Measurements from ENCODE around the gene ERI3.

Gene ERI3

DNA sequence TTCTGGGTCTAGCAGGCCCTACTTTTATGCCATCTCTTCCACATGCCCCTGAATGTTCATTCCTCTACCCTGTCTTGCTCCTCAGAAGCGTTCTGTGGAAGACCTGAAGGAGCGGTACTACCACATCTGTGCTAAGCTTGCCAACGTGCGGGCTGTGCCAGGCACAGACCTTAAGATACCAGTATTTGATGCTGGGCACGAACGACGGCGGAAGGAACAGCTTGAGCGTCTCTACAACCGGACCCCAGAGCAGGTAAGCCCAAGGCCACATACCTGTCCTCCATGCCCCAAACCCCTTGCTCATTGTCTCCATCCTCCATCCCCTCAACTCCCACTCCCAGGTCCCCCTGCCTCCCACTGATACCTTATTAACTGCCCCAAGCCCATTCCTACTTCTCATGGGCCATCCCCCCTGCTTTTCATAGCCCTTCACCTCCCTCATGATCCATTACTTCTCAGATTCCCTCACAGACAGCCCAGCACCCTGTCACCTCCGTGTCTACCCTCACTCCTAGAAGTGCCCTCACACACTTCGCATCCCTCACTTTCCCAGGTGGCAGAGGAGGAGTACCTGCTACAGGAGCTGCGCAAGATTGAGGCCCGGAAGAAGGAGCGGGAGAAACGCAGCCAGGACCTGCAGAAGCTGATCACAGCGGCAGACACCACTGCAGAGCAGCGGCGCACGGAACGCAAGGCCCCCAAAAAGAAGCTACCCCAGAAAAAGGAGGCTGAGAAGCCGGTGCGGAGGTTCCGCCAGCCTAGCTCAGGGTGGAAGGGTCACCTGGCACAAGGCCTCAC is 136.4 kb downstream of the ERI3 start:
- Histone ChIP-seq H3K4me2 (ENCODE audit: low read length) (no peak overlapping the region), H3K9me3 (ENCODE audit: low read length) (no peaks in the 10 kb centered on the region), H3K9me2 (ENCODE audit: low read depth, low read length) (no peaks in the 10 kb centered on the region), H3F3A (ENCODE audit: insufficient read depth, low read length) (no peaks in the 10 kb centered on the region), H2AFZ (ENCODE audit: low read length) (no peak overlapping the region), H3K9ac (ENCODE audit: low read length) (no peak overlapping the region), H3K4me1 (ENCODE audit: insufficient read depth, low read length, severe bottlenecking) (peaks cover 28% of the 10 kb centered on the region), H3K27me3 (ENCODE audit: insufficient read depth, low read length) (no peaks in the 10 kb centered on the region), H3K36me3 (ENCODE audit: insufficient read depth, low read length) (peaks cover 68% of the 10 kb centered on the region), H3K27ac (ENCODE audit: low read depth, low read length, poor library complexity, severe bottlenecking) (no peak overlapping the region), H3K4me3 (ENCODE audit: low read depth, low read length, poor library complexity, severe bottlenecking) (no peak overlapping the region), H3K79me2 (ENCODE audit: insufficient read depth, low read length) (no peaks in the 10 kb centered on the region), H4K20me1 (ENCODE audit: insufficient read depth, low read length) (no peaks in the 10 kb centered on the region)
- TF ChIP-seq CTCF (IDR thresholded peaks at IDR 0.05; ENCODE audit: low read length) (no peak), EZH2 (IDR thresholded peaks at IDR 0.05; ENCODE audit: borderline replicate concordance, low read length) (no peak)

- Histone ChIP-seq H3K36me3 (ENCODE audit: insufficient read depth, low read length) (peaks cover 68% of the 10 kb centered on the region), H3K79me2 (ENCODE audit: insufficient read depth, low read length) (no peaks in the 10 kb centered on the region), H3F3A (ENCODE audit: insufficient read depth, low read length) (no peaks in the 10 kb centered on the region), H3K4me2 (ENCODE audit: low read length) (no peak overlapping the region), H3K9me3 (ENCODE audit: low read length) (no peaks in the 10 kb centered on the region), H3K9me2 (ENCODE audit: low read depth, low read length) (no peaks in the 10 kb centered on the region), H3K4me3 (ENCODE audit: low read depth, low read length, poor library complexity, severe bottlenecking) (no peak overlapping the region), H4K20me1 (ENCODE audit: insufficient read depth, low read length) (no peaks in the 10 kb centered on the region), H3K27me3 (ENCODE audit: insufficient read depth, low read length) (no peaks in the 10 kb centered on the region), H3K4me1 (ENCODE audit: insufficient read depth, low read length, severe bottlenecking) (peaks cover 31% of the 10 kb centered on the region), H3K27ac (ENCODE audit: low read depth, low read length, poor library complexity, severe bottlenecking) (no peak overlapping the region), H2AFZ (ENCODE audit: low read length) (no peak overlapping the region), H3K9ac (ENCODE audit: low read length) (no peak overlapping the region)
- TF ChIP-seq CTCF (IDR thresholded peaks at IDR 0.05; ENCODE audit: low read length) (peak; percentile 94), EZH2 (IDR thresholded peaks at IDR 0.05; ENCODE audit: borderline replicate concordance, low read length) (no peak)
Observed at GRCh38 chr1:44217809-44218410, 137.1 kb downstream of the ERI3 start.

- Histone ChIP-seq H3K4me1 (ENCODE audit: insufficient read depth, low read length, severe bottlenecking) (peaks cover 20% of the 10 kb centered on the region), H2AFZ (ENCODE audit: low read length) (peak within 1 kb of the TSS; percentile 99), H3K4me2 (ENCODE audit: low read length) (peak within 1 kb of the TSS; percentile 90), H4K20me1 (ENCODE audit: insufficient read depth, low read length) (no peaks in the 10 kb centered on the region), H3K9ac (ENCODE audit: low read length) (peak within 1 kb of the TSS; percentile 79), H3K79me2 (ENCODE audit: insufficient read depth, low read length) (no peaks in the 10 kb centered on the region), H3K9me3 (ENCODE audit: low read length) (no peaks in the 10 kb centered on the region), H3K4me3 (ENCODE audit: low read depth, low read length, poor library complexity, severe bottlenecking) (peak within 1 kb of the TSS; percentile 89), H3K9me2 (ENCODE audit: low read depth, low read length) (no peaks in the 10 kb centered on the region), H3K36me3 (ENCODE audit: insufficient read depth, low read length) (peaks cover 35% of the 10 kb centered on the region; the same call in 1 of the 2 replicates), H3K27me3 (ENCODE audit: insufficient read depth, low read length) (no peaks in the 10 kb centered on the region), H3F3A (ENCODE audit: insufficient read depth, low read length) (no peaks in the 10 kb centered on the region), H3K27ac (ENCODE audit: low read depth, low read length, poor library complexity, severe bottlenecking) (peak within 1 kb of the TSS; percentile 6)
- no peak for TF ChIP-seq CTCF (IDR thresholded peaks at IDR 0.05; ENCODE audit: low read length)
- TF ChIP-seq EZH2 (IDR thresholded peaks at IDR 0.05; ENCODE audit: borderline replicate concordance, low read length): no peak
Observed at GRCh38 chr1:44213222-44214112, 141.6 kb downstream of the ERI3 start, which contains the start of gene DMAP1. Gene DMAP1, plus strand, starts transcription at chr1:44213471. Its CDS starts 283 bp downstream, at chr1:44213754.
